GM19035 (cell line): ENCODE measurements around the gene AIG1.
"Not testable (repeated sequence)": the region's sequence is repeated elsewhere in the genome, so short reads cannot be mapped to it uniquely, and the experiment has no call there.

ENCODE experiments used
- ATAC-seq: cut with Tn5 transposase; IDR thresholded peaks from one replicate; pipeline ENCODE4 v1.9.1; 2021; ENCODE audit not compliant: unreplicated experiment

AIG1 gene

GRCh38 chr6:143125864-143126573 is 65.3 kb downstream of the AIG1 start:
- ATAC-seq, result peak; percentile 46

- ATAC-seq, result peak; percentile 80
Measured at GRCh38 chr6:143126574-143126941, 65.9 kb downstream of the AIG1 start.

- ATAC-seq, result no peak
Measured at GRCh38 chr6:143127941-143128680, 67.4 kb downstream of the AIG1 start.

- ATAC-seq, result no peak
Measured at GRCh38 chr6:143128681-143129015, 68.0 kb downstream of the AIG1 start.

- ATAC-seq, result no peak
Measured at GRCh38 chr6:143130928-143131327, 70.2 kb downstream of the AIG1 start.

GRCh38 chr6:143135325-143135724 is 74.6 kb downstream of the AIG1 start:
- no peak for ATAC-seq

- ATAC-seq, result no peak
Measured at GRCh38 chr6:143135797-143136561, 75.3 kb downstream of the AIG1 start.

- ATAC-seq, result no peak
Measured at GRCh38 chr6:143136647-143137046, 76.0 kb downstream of the AIG1 start.

- ATAC-seq, result no peak
Measured at GRCh38 chr6:143139239-143139784, 78.6 kb downstream of the AIG1 start.

- ATAC-seq, result not testable (repeated sequence)
Measured at GRCh38 chr6:143139884-143140283, 79.2 kb downstream of the AIG1 start.

- no peak for ATAC-seq
Measured at GRCh38 chr6:143140767-143141166, 80.1 kb downstream of the AIG1 start.

- no peak for ATAC-seq
Measured at GRCh38 chr6:143141442-143141841, 80.8 kb downstream of the AIG1 start.

GRCh38 chr6:143146186-143146851 is 85.6 kb downstream of the AIG1 start:
- ATAC-seq, result peak; percentile 60

GRCh38 chr6:143149771-143150170 is 89.1 kb downstream of the AIG1 start:
- ATAC-seq, result no peak

GRCh38 chr6:143150281-143150680 is 89.6 kb downstream of the AIG1 start:
- no peak for ATAC-seq

GRCh38 chr6:143151381-143151780 is 90.7 kb downstream of the AIG1 start:
- no peak for ATAC-seq

GRCh38 chr6:143155681-143156080 is 95.0 kb downstream of the AIG1 start:
- ATAC-seq, result no peak

- no peak for ATAC-seq
Measured at GRCh38 chr6:143157131-143157530, 96.4 kb downstream of the AIG1 start.

- no peak for ATAC-seq
Measured at GRCh38 chr6:143158113-143158581, 97.5 kb downstream of the AIG1 start.

GRCh38 chr6:143159001-143159400 is 98.3 kb downstream of the AIG1 start:
- ATAC-seq, result no peak

GRCh38 chr6:143160015-143160414 is 99.3 kb downstream of the AIG1 start:
- ATAC-seq, result no peak
